ENCODE measurements around the gene MVP.
"Not testable (repeated sequence)": the region's sequence is repeated elsewhere in the genome, so short reads cannot be mapped to it uniquely, and the experiment has no call there.

MVP gene

DNA sequence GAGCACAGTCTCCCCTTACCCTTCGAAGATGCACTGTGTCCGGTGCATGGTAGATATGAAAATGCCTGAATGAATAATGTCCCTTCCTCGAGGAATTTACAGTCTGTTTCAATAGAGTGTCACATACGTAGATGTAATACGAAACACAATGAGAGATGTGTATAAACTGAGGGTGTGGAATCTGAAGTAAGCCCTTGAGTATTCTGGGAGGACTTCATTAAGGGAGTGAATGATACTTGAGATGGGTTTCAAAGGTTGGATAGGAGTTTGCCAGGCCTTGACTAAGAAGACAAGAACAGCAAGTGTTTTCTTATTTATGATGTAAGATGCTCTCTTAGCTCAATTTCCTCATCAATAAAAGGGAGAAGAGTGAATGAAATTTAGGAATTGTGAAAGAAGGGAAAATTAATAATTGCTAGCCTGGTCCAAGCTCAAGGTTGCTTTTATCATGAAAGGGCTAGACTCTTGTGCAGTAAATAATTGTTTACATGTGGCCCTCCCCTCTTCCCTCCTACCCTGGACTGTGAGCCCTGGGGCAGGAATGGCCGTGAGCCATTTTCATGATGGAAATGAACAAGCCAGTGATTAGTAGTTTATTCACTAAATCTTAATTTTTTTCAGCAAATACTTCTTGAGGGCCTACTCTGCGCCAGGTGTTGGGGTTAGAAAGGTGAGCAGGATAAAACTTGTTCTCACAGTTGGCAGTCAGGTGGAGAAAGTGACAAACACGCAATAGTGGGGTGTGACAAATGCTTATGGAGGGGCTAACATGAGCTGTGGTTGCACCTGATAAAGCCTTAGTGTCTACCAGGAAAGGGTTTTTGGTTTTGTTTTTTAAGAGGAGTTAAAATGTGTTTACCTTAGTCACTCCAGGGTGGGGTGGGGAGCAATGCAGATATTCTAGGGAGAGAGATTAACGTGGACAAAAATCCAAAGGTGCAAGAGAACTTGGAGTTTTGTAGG lies 28.1 kb upstream of the MVP start:
- TF ChIP-seq CTCF (IDR thresholded peaks at IDR 0.05; ENCODE audit: borderline replicate concordance, control extremely low read depth, extremely low read depth, insufficient read depth, missing control alignments), result no peak
- DNase-seq (ENCODE audit: low spot score), result no peak
- in situ Hi-C loops (cut with MboI; ENCODE audit: low sequenced_read_pairs, unreplicated experiment), result no loop called here

DNA sequence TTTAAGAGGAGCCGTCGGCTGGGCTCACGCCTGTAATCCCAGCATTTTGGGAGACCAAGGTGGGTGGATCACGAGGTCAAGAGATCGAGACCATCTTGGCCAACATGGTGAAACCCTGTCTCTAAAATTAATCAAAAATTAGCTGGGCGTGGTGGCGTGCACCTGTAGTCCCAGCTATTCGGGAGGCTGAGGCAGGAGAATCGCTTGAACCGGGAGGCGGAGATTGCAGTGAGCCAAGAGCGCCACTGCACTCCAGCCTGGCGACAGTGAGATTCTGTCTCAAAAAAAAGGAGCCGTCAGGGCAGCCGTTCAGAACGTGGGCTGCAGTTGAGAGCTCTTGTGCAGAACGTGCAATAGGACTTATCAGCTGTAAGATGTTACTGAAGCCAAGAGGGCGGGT lies 27.1 kb upstream of the MVP start:
- DNase-seq (ENCODE audit: low spot score); in situ Hi-C loops (cut with MboI; ENCODE audit: low sequenced_read_pairs, unreplicated experiment): not testable (repeated sequence)

DNA sequence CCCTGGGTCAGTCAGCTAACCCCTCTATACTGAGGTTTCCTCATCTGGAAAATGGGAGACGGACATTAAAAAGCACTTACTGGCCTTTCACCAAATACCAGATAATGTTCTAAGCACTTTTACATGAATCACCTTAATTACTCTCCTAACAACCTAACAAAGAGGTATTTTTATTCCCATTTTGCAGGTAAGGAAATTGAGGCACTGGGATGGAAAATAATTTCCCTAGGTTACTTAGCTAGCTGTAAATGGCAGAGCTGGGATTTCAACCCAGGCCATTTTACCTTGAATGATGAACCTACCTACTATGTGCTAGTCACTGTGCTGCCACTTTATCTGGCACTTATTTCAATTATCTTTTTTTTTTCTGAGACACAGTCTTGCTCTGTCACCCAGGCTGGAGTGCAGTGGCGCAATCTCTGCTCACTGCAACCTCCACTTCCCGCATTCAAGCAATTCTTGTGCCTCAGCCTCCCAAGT lies 26.0 kb upstream of the MVP start:
- in situ Hi-C loops (cut with MboI; ENCODE audit: low sequenced_read_pairs, unreplicated experiment), result no loop called here

GRCh38 chr16:29802416-29802935 lies 17.8 kb upstream of the MVP start:
- no peak for TF ChIP-seq CTCF (IDR thresholded peaks at IDR 0.05; ENCODE audit: borderline replicate concordance, control extremely low read depth, extremely low read depth, insufficient read depth, missing control alignments)
- in situ Hi-C loops (cut with MboI; ENCODE audit: low sequenced_read_pairs, unreplicated experiment), result no loop called here
- no peak for DNase-seq (ENCODE audit: low spot score)

More for the DNA sequence above, 26.0 kb upstream of the MVP start:
- DNase-seq (ENCODE audit: low spot score), result no peak
- no peak for TF ChIP-seq CTCF (IDR thresholded peaks at IDR 0.05; ENCODE audit: borderline replicate concordance, control extremely low read depth, extremely low read depth, insufficient read depth, missing control alignments)

DNA sequence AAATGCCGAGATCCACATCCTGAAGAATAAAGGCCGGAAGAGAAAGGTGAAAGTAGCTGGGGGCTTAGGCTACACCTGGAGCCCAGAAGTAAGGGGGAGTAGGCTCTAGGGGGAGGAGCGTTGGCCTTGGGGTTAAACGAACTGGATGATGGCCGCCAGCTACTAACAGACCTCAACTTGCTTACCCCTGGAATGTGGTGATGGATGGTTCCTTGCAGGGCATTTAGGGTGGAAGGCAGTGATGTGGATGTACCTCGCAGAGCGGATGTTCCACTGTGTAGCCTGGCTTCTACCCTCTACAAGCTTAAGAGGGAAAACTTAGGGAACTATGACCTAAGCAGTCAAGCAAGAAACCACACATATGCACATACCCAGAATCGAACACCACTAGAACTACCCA lies 16.2 kb upstream of the MVP start:
- in situ Hi-C loops (cut with MboI; ENCODE audit: low sequenced_read_pairs, unreplicated experiment), result no loop called here
- TF ChIP-seq CTCF (IDR thresholded peaks at IDR 0.05; ENCODE audit: borderline replicate concordance, control extremely low read depth, extremely low read depth, insufficient read depth, missing control alignments), result no peak
- DNase-seq (ENCODE audit: low spot score), result no peak

DNA sequence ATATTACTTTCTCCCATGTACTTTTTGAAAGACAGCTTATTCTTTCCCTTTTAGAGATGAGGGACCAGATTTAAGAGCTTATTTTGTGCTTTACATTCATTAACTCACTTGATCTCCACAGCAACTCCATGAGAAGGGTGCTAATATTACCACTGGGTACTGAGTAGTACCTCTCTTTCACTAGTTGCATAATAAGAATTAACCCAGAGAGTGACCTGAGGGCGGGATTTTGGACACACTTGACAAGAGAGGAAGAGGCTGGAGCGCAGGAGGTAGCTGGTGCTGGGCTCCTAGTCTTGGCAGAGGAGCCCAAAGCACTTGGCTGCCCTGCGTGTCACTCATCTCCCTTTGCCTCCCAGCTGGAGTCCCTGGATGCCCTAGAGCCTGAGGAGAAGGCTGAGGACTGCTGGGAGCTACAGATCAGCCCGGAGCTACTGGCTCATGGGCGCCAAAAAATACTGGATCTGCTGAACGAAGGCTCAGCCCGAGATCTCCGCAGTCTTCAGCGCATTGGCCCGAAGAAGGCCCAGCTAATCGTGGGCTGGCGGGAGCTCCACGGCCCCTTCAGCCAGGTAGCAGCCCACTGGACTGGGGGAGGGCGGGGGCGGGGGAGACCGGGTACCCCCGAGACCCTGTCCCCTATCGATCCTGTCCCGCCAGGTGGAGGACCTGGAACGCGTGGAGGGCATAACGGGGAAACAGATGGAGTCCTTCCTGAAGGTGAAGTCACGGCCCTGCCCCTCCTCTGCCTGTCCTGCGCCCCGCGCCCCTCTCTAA lies 15.6 kb upstream of the MVP start:
- no peak for DNase-seq (ENCODE audit: low spot score)
- no peak for TF ChIP-seq CTCF (IDR thresholded peaks at IDR 0.05; ENCODE audit: borderline replicate concordance, control extremely low read depth, extremely low read depth, insufficient read depth, missing control alignments)
- in situ Hi-C loops (cut with MboI; ENCODE audit: low sequenced_read_pairs, unreplicated experiment), result no loop called here

All from GM13976 (cell line).